ENCODE data around the gene RABGAP1L.

RABGAP1L gene

GRCh38 chr1:174274452-174274851, 115.1 kb downstream of the RABGAP1L start:
- Mint-ChIP-seq H3K4me1 (no peaks in the 10 kb centered on the region), H3K27me3 (ENCODE audit: low read depth, poor library complexity) (no peaks in the 10 kb centered on the region), H3K9me3 (no peaks in the 10 kb centered on the region), H3K27ac (no peak overlapping the region), H3K36me3 (ENCODE audit: low read depth) (no peaks in the 10 kb centered on the region), H3K4me3 (no peak overlapping the region)
- no peak for TF ChIP-seq CTCF (IDR thresholded peaks at IDR 0.05)
- DNase-seq, result no peak

- no peak overlapping the region for H3K27ac Mint-ChIP-seq
- H3K4me1 Mint-ChIP-seq, result no peaks in the 10 kb centered on the region
- H3K4me3 Mint-ChIP-seq, result no peak overlapping the region
- TF ChIP-seq CTCF (IDR thresholded peaks at IDR 0.05), result no peak
- H3K36me3 Mint-ChIP-seq (ENCODE audit: low read depth), result no peaks in the 10 kb centered on the region
- DNase-seq, result no peak
- no peaks in the 10 kb centered on the region for H3K27me3 Mint-ChIP-seq (ENCODE audit: low read depth, poor library complexity)
- no peaks in the 10 kb centered on the region for H3K9me3 Mint-ChIP-seq
These were observed 115.6 kb downstream of the RABGAP1L start for GRCh38 chr1:174274884-174275283.

- no peak for DNase-seq
- H3K4me3 Mint-ChIP-seq, result no peak overlapping the region
- no peaks in the 10 kb centered on the region for H3K9me3 Mint-ChIP-seq
- no peaks in the 10 kb centered on the region for H3K27me3 Mint-ChIP-seq (ENCODE audit: low read depth, poor library complexity)
- H3K4me1 Mint-ChIP-seq, result no peaks in the 10 kb centered on the region
- H3K36me3 Mint-ChIP-seq (ENCODE audit: low read depth), result peaks cover 9% of the 10 kb centered on the region
- no peak for TF ChIP-seq CTCF (IDR thresholded peaks at IDR 0.05)
- no peak overlapping the region for H3K27ac Mint-ChIP-seq
These were observed 116.8 kb downstream of the RABGAP1L start for GRCh38 chr1:174276087-174276486.

GRCh38 chr1:174284052-174284451, 124.7 kb downstream of the RABGAP1L start:
- no peak overlapping the region for H3K27ac Mint-ChIP-seq
- no peak for DNase-seq
- H3K9me3 Mint-ChIP-seq, result no peaks in the 10 kb centered on the region
- no peaks in the 10 kb centered on the region for H3K27me3 Mint-ChIP-seq (ENCODE audit: low read depth, poor library complexity)
- H3K36me3 Mint-ChIP-seq (ENCODE audit: low read depth), result peaks cover 41% of the 10 kb centered on the region
- no peaks in the 10 kb centered on the region for H3K4me1 Mint-ChIP-seq
- no peak overlapping the region for H3K4me3 Mint-ChIP-seq
- TF ChIP-seq CTCF (IDR thresholded peaks at IDR 0.05), result no peak

- Mint-ChIP-seq H3K4me3 (no peak overlapping the region), H3K4me1 (no peaks in the 10 kb centered on the region), H3K27ac (no peak overlapping the region), H3K27me3 (ENCODE audit: low read depth, poor library complexity) (no peaks in the 10 kb centered on the region), H3K9me3 (peaks cover 4% of the 10 kb centered on the region), H3K36me3 (ENCODE audit: low read depth) (peaks cover 49% of the 10 kb centered on the region)
- DNase-seq, result no peak
- TF ChIP-seq CTCF (IDR thresholded peaks at IDR 0.05), result no peak
These were observed 126.7 kb downstream of the RABGAP1L start for GRCh38 chr1:174286042-174286441.

- no peak for DNase-seq
- H3K4me3 Mint-ChIP-seq, result no peak overlapping the region
- no peaks in the 10 kb centered on the region for H3K4me1 Mint-ChIP-seq
- peaks cover 30% of the 10 kb centered on the region for H3K36me3 Mint-ChIP-seq (ENCODE audit: low read depth)
- TF ChIP-seq CTCF (IDR thresholded peaks at IDR 0.05), result no peak
- H3K9me3 Mint-ChIP-seq, result peaks cover 11% of the 10 kb centered on the region
- no peak overlapping the region for H3K27ac Mint-ChIP-seq
- no peaks in the 10 kb centered on the region for H3K27me3 Mint-ChIP-seq (ENCODE audit: low read depth, poor library complexity)
These were observed 130.5 kb downstream of the RABGAP1L start for GRCh38 chr1:174289644-174290310.
